Stimulated activated CD4-positive, alpha-beta T cell treated with anti-CD3 and anti-CD28 coated beads, TNF-alpha, amount 100 ng/mL, for 1 hour (primary cell): Measurements from ENCODE around the gene OTUD6A.

ENCODE experiments used
- DNase-seq, 3 donors: peaks; one replicate each; pipeline ENCODE4 v3.0.0-alpha.2; 2020; ENCODE audit warnings: low read depth in 3 of 3, low spot score in 1 of 3

Gene OTUD6A

GRCh38 chrX:70062076-70062475 is at the start of gene OTUD6A:
Gene OTUD6A, plus strand, starts transcription at chrX:70062457. Its CDS starts 68 bp downstream, at chrX:70062525.
- DNase-seq: no peak

GRCh38 chrX:70012756-70013155 is 49.5 kb upstream of the OTUD6A start:
- no peak for DNase-seq

GRCh38 chrX:70013466-70014381 is 48.5 kb upstream of the OTUD6A start:
- no peak for DNase-seq

GRCh38 chrX:70016513-70016912 is 45.7 kb upstream of the OTUD6A start:
- no peak for DNase-seq

- no peak for DNase-seq
These were observed 39.6 kb upstream of the OTUD6A start for GRCh38 chrX:70022616-70023015.

GRCh38 chrX:70025464-70025863 is 36.8 kb upstream of the OTUD6A start:
- no peak for DNase-seq

- DNase-seq: no peak
These were observed 36.0 kb upstream of the OTUD6A start for GRCh38 chrX:70026112-70026850.

GRCh38 chrX:70026851-70027200 is 35.4 kb upstream of the OTUD6A start:
- DNase-seq: no peak

GRCh38 chrX:70029863-70030262 is 32.4 kb upstream of the OTUD6A start:
- no peak for DNase-seq

- DNase-seq: no peak
These were observed 31.9 kb upstream of the OTUD6A start for GRCh38 chrX:70030301-70030767.

GRCh38 chrX:70032792-70033191 is 29.5 kb upstream of the OTUD6A start:
- DNase-seq: no peak

GRCh38 chrX:70033348-70034051 is 28.8 kb upstream of the OTUD6A start:
- DNase-seq: no peak

GRCh38 chrX:70034646-70035045 is 27.6 kb upstream of the OTUD6A start:
- DNase-seq: no peak

GRCh38 chrX:70038515-70038914 is 23.7 kb upstream of the OTUD6A start:
- DNase-seq: no peak

GRCh38 chrX:70038951-70039350 is 23.3 kb upstream of the OTUD6A start:
- no peak for DNase-seq

- DNase-seq: no peak
These were observed 22.5 kb upstream of the OTUD6A start for GRCh38 chrX:70039758-70040157.

GRCh38 chrX:70041993-70042392 is 20.3 kb upstream of the OTUD6A start:
- DNase-seq: no peak

GRCh38 chrX:70042399-70043371 is 19.6 kb upstream of the OTUD6A start:
- no peak for DNase-seq

GRCh38 chrX:70043685-70044084 is 18.6 kb upstream of the OTUD6A start:
- DNase-seq: no peak

- no peak for DNase-seq
These were observed 17.6 kb upstream of the OTUD6A start for GRCh38 chrX:70044541-70045245.
